ENCODE data around the gene C1QTNF1.

GRCh38 chr17:79041723-79042420 is 17.9 kb downstream of the C1QTNF1 start:
- TF ChIP-seq CTCF (IDR thresholded peaks at IDR 0.05) (no peak), POLR2A (IDR thresholded peaks at IDR 0.05) (no peak)
